ENCODE results near the gene MRPS34.

GRCh38 chr16:1779234-1779701, 6.3 kb upstream of the MRPS34 start:
- no peak for TF ChIP-seq POLR2A (IDR thresholded peaks at IDR 0.05)
- TF ChIP-seq, protein P1, sequence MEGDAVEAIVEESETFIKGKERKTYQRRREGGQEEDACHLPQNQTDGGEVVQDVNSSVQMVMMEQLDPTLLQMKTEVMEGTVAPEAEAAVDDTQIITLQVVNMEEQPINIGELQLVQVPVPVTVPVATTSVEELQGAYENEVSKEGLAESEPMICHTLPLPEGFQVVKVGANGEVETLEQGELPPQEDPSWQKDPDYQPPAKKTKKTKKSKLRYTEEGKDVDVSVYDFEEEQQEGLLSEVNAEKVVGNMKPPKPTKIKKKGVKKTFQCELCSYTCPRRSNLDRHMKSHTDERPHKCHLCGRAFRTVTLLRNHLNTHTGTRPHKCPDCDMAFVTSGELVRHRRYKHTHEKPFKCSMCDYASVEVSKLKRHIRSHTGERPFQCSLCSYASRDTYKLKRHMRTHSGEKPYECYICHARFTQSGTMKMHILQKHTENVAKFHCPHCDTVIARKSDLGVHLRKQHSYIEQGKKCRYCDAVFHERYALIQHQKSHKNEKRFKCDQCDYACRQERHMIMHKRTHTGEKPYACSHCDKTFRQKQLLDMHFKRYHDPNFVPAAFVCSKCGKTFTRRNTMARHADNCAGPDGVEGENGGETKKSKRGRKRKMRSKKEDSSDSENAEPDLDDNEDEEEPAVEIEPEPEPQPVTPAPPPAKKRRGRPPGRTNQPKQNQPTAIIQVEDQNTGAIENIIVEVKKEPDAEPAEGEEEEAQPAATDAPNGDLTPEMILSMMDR (IDR thresholded peaks at IDR 0.05), result no peak
